SIG-M5 (cell line): Measurements from ENCODE around the gene MAP3K10.

Experiments used
- DNase-seq: peaks from one replicate; lab custom pipeline; 2025; lab: John Stamatoyannopoulos, UW

The MAP3K10 gene

GRCh38 chr19:40249781-40250180 lies 58.6 kb downstream of the MAP3K10 start:
- no peak for DNase-seq

- DNase-seq: no peak
These were observed 60.0 kb downstream of the MAP3K10 start for GRCh38 chr19:40251244-40251643.

- DNase-seq: no peak
These were observed 60.8 kb downstream of the MAP3K10 start for GRCh38 chr19:40251991-40252390.

- no peak for DNase-seq
These were observed 61.2 kb downstream of the MAP3K10 start for GRCh38 chr19:40252395-40252794.

GRCh38 chr19:40253611-40254092 lies 62.4 kb downstream of the MAP3K10 start:
- no peak for DNase-seq

- DNase-seq: no peak
These were observed 63.6 kb downstream of the MAP3K10 start for GRCh38 chr19:40254714-40255418.

- no peak for DNase-seq
These were observed 64.5 kb downstream of the MAP3K10 start for GRCh38 chr19:40255619-40256166.

GRCh38 chr19:40256512-40256911 lies 65.3 kb downstream of the MAP3K10 start:
- no peak for DNase-seq

- no peak for DNase-seq
These were observed 65.9 kb downstream of the MAP3K10 start for GRCh38 chr19:40257096-40257517.

- no peak for DNase-seq
These were observed 70.4 kb downstream of the MAP3K10 start for GRCh38 chr19:40261631-40262030.

GRCh38 chr19:40262422-40262821 lies 71.2 kb downstream of the MAP3K10 start:
- no peak for DNase-seq

- no peak for DNase-seq
These were observed 72.5 kb downstream of the MAP3K10 start for GRCh38 chr19:40263440-40264313.

- DNase-seq: no peak
These were observed 73.3 kb downstream of the MAP3K10 start for GRCh38 chr19:40264314-40265054.
